ENCODE measurements around the gene SEMA3C. TPM values are rescaled to one million over a fixed set of nuclear protein-coding genes. Genes with fewer than 3 reads are reported as not detected.

SEMA3C gene
- total RNA-seq, 2 experiments from 2014 or later = not detected

DNA sequence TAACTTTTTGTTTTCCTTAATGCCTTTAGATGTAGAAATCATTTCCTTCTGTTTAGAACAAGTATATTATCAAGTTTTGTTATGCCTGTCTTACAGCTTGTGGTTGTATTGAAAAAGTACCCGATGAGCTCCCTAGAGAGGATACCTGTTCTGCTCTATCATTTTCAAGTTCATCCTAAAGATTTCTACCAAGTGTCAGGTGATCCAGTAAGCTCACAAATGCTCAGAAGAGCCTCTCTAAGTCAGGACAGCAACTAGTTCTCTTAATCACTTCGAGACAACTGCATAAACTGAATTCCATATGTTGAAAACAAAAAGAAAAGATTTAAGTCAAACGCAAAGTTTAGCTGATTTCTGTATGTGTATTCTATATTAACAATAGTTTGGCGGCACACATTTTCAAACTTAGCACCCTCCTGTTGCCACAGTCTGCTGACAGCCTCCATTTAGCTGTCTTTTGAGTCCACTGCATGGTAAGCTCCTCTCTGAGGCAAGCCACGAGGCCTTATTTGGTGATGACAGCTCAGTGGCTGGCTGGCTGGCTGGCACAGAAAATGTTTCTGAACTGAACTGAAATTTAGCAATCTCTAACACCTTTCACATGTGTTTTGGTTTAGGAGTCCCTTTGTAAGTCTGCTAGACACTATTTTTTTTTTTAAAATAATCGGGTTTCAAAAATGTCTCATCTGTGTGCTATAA lies 59.4 kb downstream of the SEMA3C start:
- CTCF ChIA-PET = no interaction called here
- POLR2A ChIA-PET = no interaction called here
- H3K27ac Mint-ChIP-seq = no peak overlapping the region

DNA sequence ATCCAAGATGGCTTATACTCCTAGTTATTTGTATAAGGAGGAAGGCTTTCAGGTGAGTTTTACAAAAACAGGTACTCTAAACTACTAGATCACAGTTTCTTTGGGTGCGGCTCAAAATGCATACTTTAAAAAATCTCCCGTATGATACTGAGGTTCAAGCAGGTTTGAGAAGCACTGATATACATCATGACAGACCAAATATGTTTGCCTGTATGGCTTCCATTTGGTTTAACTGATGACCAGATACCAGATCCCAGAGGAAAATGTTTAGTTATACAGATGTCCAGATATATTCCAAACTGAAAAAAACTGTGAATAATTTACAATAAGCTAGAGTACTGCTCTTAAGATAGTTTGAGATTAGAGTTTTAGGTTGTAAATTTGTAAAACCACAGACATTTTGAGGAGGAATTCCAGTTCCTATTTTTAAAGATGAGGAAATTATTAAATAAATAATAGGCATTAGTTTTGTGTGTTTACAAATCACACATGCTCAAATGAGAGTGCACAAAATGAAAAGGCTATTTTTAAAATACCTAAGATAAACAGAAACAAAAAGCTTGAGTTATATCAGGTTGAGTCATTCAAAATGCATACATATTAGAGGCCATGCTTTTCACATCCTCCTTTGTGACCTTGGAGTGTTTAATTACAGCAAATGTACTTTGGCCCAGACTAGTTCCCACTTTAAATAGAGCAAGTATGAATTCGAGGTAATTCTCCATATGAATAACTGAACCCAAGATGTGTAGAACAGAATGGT lies 60.5 kb downstream of the SEMA3C start:
- ChIA-PET CTCF (no interaction called here), POLR2A (no interaction called here)
- DNase-seq = no peak
- no peak overlapping the region for H3K4me3 Mint-ChIP-seq
- ATAC-seq = no peak
- intact Hi-C loops (cut with DNase I, micrococcal nuclease) = no loop called here
- H3K9me3 Mint-ChIP-seq (ENCODE audit: low read depth) = peaks cover 4% of the 10 kb centered on the region
- H3K27me3 Mint-ChIP-seq = no peaks in the 10 kb centered on the region
- H3K36me3 Mint-ChIP-seq (ENCODE audit: low read depth) = no peaks in the 10 kb centered on the region
- H3K4me1 Mint-ChIP-seq = no peaks in the 10 kb centered on the region
- no peak overlapping the region for H3K27ac Mint-ChIP-seq

More for the DNA sequence above, 59.4 kb downstream of the SEMA3C start:
- no peaks in the 10 kb centered on the region for H3K27me3 Mint-ChIP-seq
- peaks cover 3% of the 10 kb centered on the region for H3K9me3 Mint-ChIP-seq (ENCODE audit: low read depth)
- H3K4me3 Mint-ChIP-seq = no peak overlapping the region
- DNase-seq (no peak), ATAC-seq (no peak)
- intact Hi-C loops (cut with DNase I, micrococcal nuclease) = no loop called here
- H3K4me1 Mint-ChIP-seq = no peaks in the 10 kb centered on the region
- no peaks in the 10 kb centered on the region for H3K36me3 Mint-ChIP-seq (ENCODE audit: low read depth)

DNA sequence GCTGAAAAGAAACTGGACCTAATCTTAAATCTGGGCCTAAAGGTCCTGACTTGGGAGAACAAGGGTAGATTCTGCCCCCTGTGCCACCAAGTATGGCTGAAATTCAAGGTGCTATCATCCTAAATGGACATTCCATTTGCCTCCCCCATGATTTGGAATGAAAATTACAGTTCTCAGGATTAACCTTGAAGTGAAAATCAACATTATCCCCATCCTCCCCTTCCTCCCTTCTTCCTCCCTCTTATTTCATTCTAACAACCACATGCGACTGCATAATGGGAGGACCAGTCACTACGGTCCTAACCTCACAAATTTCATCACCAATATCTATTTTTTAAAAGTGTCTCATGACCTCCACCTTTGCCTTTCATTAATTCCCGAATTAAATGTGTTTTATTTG lies 62.1 kb downstream of the SEMA3C start:
- DNase-seq = no peak
- POLR2A ChIA-PET = no interaction called here
- H3K27ac Mint-ChIP-seq = no peak overlapping the region
- H3K9me3 Mint-ChIP-seq (ENCODE audit: low read depth) = peaks cover 3% of the 10 kb centered on the region
- no peak overlapping the region for H3K4me3 Mint-ChIP-seq
- CTCF ChIA-PET = no interaction called here
- no peaks in the 10 kb centered on the region for H3K27me3 Mint-ChIP-seq
- intact Hi-C loops (cut with DNase I, micrococcal nuclease) = no loop called here
- no peaks in the 10 kb centered on the region for H3K4me1 Mint-ChIP-seq
- ATAC-seq = no peak
- H3K36me3 Mint-ChIP-seq (ENCODE audit: low read depth) = no peaks in the 10 kb centered on the region

DNA sequence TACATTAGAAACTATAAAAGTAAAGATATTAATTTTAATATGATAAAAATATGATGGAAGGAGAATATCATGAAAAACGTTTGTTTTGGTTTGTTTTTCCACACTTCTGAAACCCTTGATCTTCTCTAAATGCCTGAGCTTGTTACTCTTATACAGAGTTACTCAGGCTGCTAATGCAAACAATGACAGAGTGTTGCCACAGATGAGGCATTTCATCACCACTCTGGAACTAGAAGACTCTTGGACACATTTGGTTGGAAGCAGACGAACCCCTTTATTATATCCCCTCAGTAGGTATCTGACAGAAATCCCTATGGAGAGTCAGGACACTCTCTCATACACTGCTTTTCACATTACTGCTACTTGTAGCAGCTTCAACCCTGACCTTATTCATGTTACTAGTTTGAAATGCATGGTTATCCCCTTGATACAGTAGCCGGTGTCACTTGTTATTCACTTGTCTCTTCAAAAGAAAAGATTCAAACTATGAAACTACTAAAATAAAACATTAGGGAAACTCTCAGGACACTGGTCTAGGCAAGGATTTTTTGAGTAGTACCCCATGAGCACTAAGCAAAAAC lies 66.9 kb downstream of the SEMA3C start:
- CTCF ChIA-PET = no interaction called here
- POLR2A ChIA-PET = interaction anchor here (0.6 kb wide), 1 partner anchor 71 kb away, joined by 10 read pairs; no protein-coding TSS in a partner anchor
- H3K9me3 Mint-ChIP-seq (ENCODE audit: low read depth) = peaks cover 4% of the 10 kb centered on the region
- ATAC-seq = no peak
- H3K4me3 Mint-ChIP-seq = no peak overlapping the region
- no peaks in the 10 kb centered on the region for H3K36me3 Mint-ChIP-seq (ENCODE audit: low read depth)
- intact Hi-C loops (cut with DNase I, micrococcal nuclease) = no loop called here
- DNase-seq = no peak
- H3K27ac Mint-ChIP-seq = no peak overlapping the region
- no peaks in the 10 kb centered on the region for H3K4me1 Mint-ChIP-seq
- H3K27me3 Mint-ChIP-seq = no peaks in the 10 kb centered on the region

DNA sequence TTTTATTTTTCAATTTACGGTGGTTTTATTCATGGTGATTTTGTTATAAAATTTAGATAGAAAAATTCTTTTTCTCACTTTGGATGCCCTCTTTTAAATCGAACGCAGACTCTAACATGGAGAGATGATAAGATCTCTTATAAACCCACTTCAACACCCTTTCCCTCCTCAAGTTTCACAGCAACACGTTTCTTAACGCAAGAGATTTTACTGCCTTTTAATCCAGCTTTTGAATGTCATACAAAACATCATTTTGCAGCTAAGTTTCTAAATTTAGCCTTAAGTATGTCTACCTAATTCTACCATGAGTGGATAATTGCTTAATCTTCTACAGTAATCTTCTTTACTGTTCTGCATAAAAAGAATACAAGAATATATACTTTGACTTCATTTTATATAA lies 70.0 kb downstream of the SEMA3C start:
- ChIA-PET POLR2A (interaction anchor here (0.7 kb wide), 1 partner anchor 96 kb away, joined by 3 read pairs; no protein-coding TSS in a partner anchor), CTCF (no interaction called here)
- no peaks in the 10 kb centered on the region for H3K27me3 Mint-ChIP-seq
- ATAC-seq = no peak
- H3K4me1 Mint-ChIP-seq = no peaks in the 10 kb centered on the region
- peaks cover 4% of the 10 kb centered on the region for H3K9me3 Mint-ChIP-seq (ENCODE audit: low read depth)
- intact Hi-C loops (cut with DNase I, micrococcal nuclease) = no loop called here
- H3K27ac Mint-ChIP-seq = no peak overlapping the region
- DNase-seq = no peak
- no peak overlapping the region for H3K4me3 Mint-ChIP-seq
- no peaks in the 10 kb centered on the region for H3K36me3 Mint-ChIP-seq (ENCODE audit: low read depth)

DNA sequence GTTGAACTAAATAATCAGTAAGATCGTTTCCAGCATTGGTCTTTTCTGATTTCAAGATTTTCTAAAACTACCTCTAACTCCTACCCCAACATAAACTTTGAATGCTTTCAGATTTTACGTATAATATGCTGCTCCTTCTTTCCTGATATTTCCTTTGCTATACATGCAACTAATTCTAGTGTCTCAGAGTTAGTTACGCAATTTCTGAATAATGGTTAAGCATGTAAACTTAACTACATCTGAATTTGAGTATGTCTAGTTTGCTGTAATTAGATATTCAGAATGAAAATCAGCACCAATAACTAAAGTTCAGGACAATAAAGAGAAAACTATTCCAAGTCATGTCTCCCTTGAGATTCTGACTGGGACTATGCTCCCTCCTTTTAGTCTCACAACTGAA lies 71.0 kb downstream of the SEMA3C start:
- DNase-seq (no peak), ATAC-seq (no peak)
- intact Hi-C loops (cut with DNase I, micrococcal nuclease) = no loop called here
- ChIA-PET CTCF (no interaction called here), POLR2A (no interaction called here)
- no peaks in the 10 kb centered on the region for H3K36me3 Mint-ChIP-seq (ENCODE audit: low read depth)
- H3K9me3 Mint-ChIP-seq (ENCODE audit: low read depth) = peaks cover 2% of the 10 kb centered on the region
- no peaks in the 10 kb centered on the region for H3K27me3 Mint-ChIP-seq
- H3K27ac Mint-ChIP-seq = no peak overlapping the region
- H3K4me1 Mint-ChIP-seq = no peaks in the 10 kb centered on the region
- no peak overlapping the region for H3K4me3 Mint-ChIP-seq

DNA sequence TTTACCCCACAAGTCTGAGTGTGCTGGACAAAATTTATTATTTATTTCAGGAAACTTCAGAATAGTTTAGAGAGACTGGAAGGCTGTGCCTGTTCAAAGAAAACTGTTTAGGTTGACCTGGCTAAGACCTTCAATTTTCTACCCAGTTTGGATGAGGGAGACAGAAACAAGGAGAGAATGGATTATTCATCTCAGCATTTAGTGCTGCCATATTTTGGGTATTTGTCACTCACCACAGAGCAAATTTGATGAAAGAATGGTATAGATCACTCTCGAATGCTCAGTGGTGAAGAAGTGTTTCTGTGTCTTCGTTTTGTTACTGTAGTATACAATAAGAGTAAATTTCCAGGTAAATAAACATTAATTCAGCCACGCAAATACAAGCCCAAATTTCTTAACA lies 71.8 kb downstream of the SEMA3C start:
- DNase-seq = no peak
- ChIA-PET CTCF (no interaction called here), POLR2A (no interaction called here)
- Mint-ChIP-seq H3K27me3 (no peaks in the 10 kb centered on the region), H3K4me3 (no peak overlapping the region), H3K27ac (no peak overlapping the region), H3K4me1 (no peaks in the 10 kb centered on the region), H3K9me3 (ENCODE audit: low read depth) (peaks cover 2% of the 10 kb centered on the region), H3K36me3 (ENCODE audit: low read depth) (no peaks in the 10 kb centered on the region)
- intact Hi-C loops (cut with DNase I, micrococcal nuclease) = no loop called here
- no peak for ATAC-seq

DNA sequence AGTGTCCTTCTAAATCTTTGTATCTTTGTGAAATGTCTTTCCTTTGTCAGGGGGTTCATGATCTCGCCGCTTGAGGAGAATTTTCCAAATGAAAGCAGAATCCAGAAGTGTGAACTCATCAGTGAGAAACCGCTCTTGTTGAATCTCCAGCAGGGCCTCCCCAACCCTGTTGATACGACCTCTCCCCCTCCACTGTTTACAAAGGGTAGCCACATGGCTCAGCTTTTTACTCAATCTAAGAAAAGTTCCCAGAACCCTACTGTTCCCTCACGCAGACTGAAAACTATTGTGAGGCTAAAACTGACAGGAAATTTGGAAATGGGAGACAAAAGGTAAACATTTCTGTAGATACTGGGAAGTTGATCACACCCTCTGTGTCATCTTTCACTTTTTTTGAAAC lies 73.9 kb downstream of the SEMA3C start:
- ChIA-PET POLR2A (no interaction called here), CTCF (no interaction called here)
- intact Hi-C loops (cut with DNase I, micrococcal nuclease) = no loop called here
- Mint-ChIP-seq H3K4me3 (no peak overlapping the region), H3K27me3 (no peaks in the 10 kb centered on the region), H3K36me3 (ENCODE audit: low read depth) (no peaks in the 10 kb centered on the region), H3K27ac (no peak overlapping the region), H3K9me3 (ENCODE audit: low read depth) (peaks cover 2% of the 10 kb centered on the region), H3K4me1 (no peaks in the 10 kb centered on the region)
- DNase-seq (no peak), ATAC-seq (no peak)

DNA sequence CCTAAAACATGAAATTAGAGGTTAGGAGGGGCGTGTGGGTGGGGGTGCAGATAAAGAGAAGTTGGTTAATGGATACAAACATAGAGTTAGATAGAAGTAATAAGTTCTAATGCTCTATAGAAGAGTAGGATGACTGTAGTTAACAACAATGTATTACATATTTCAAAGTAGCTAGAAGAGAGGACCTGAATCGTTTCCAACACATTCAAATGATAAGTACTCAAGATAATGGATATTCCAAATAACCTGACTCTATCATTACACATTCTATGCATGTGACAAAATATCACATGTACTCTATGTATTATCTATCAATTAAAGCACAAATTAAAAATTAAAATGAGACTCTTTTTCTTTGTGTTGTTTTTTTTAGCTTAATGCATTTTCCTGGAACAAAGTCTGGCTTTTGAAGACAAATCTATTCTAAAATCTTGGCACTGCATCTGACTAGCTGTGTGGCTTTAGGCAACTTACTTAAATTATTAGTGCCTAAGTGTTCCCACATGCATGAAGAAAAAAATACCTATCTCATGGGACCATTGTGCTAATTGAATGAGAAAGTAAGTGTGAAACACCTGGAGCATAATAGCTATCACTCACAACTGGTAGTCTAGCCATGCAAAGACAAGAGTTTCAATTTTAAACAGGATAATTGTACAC lies 75.7 kb downstream of the SEMA3C start:
- ChIA-PET CTCF (no interaction called here), POLR2A (no interaction called here)
- Mint-ChIP-seq H3K36me3 (ENCODE audit: low read depth) (no peaks in the 10 kb centered on the region), H3K27me3 (no peaks in the 10 kb centered on the region), H3K4me3 (no peak overlapping the region), H3K4me1 (no peaks in the 10 kb centered on the region), H3K27ac (no peak overlapping the region), H3K9me3 (ENCODE audit: low read depth) (peaks cover 2% of the 10 kb centered on the region)
- ATAC-seq (no peak), DNase-seq (no peak)
- intact Hi-C loops (cut with DNase I, micrococcal nuclease) = no loop called here

DNA sequence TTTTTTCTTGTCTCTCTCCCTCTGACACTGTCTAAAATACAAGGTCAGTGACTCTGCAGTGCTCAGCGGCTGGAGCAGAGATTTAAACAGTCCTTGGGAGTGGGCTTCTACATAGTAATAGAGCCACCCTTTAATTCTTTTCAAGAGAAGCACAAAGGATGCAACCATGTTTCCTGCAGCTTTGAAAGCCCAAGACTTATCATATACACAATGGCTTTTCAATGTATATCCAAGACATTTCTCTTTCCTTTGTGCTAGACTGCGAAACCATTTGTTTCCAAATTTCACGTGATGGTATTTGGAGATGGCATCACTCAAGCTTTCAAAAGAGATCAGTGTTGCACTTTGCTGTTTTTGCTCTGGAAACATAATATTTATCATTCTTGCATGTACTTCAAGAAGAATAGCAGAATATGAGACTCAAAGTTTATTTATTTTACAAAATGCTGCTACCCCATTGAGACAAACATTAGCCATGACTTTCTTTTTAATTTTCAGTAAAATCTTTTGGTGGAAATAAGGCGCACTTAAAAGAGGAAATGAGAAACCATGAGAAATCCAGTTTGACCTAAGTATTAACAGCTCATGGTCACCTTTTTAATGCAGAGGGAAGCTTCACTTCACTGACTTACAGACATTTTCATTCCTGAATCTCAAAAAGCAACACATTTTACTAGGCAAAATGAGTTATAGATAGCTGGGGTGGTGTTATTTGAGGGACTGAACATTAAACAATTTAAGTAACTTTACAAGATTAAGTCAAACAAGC lies 76.6 kb downstream of the SEMA3C start:
- Mint-ChIP-seq H3K27me3 (no peaks in the 10 kb centered on the region), H3K9me3 (ENCODE audit: low read depth) (no peaks in the 10 kb centered on the region)
- POLR2A ChIA-PET = no interaction called here

DNA sequence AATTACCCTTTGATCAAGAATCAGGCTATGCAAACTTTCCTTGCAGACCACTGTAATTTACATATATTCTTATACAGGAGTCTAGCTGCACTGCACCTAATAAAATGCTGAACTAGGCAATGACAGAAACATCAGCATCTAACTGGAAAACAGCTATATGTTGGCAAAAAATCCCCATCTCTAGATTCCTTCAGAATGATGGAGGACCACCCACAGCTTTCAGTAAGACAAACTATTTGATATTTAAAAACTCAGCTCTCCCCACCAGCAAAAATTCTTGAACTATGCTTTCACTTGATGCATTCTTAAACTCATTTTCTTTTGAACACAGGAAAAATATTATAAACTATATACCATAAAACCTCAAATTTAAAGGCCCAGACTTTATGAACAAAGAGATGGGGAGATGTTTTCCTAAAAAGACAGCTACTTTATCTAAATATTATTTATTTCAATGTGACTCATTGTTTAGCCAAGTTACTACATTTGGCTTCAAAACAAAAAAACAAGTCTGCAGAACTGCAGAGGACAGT lies 77.4 kb downstream of the SEMA3C start:
- intact Hi-C loops (cut with DNase I, micrococcal nuclease) = no loop called here
- no peak for DNase-seq
- H3K9me3 Mint-ChIP-seq (ENCODE audit: low read depth) = no peaks in the 10 kb centered on the region

More for the DNA sequence above, 76.6 kb downstream of the SEMA3C start:
- intact Hi-C loops (cut with DNase I, micrococcal nuclease) = no loop called here
- CTCF ChIA-PET = no interaction called here
- no peaks in the 10 kb centered on the region for H3K36me3 Mint-ChIP-seq (ENCODE audit: low read depth)
- ATAC-seq (no peak), DNase-seq (no peak)
- no peak overlapping the region for H3K27ac Mint-ChIP-seq
- H3K4me3 Mint-ChIP-seq = no peak overlapping the region
- no peaks in the 10 kb centered on the region for H3K4me1 Mint-ChIP-seq

More for the DNA sequence above, 77.4 kb downstream of the SEMA3C start:
- Mint-ChIP-seq H3K36me3 (ENCODE audit: low read depth) (no peaks in the 10 kb centered on the region), H3K4me1 (no peaks in the 10 kb centered on the region), H3K27me3 (no peaks in the 10 kb centered on the region), H3K27ac (no peak overlapping the region), H3K4me3 (no peak overlapping the region)
- no peak for ATAC-seq
- ChIA-PET CTCF (no interaction called here), POLR2A (no interaction called here)

Data from activated CD4-positive, alpha-beta T cell treated with anti-CD3 and anti-CD28 coated beads for 36 hours (primary cell).